Muscle layer of duodenum (tissue), 2 donors: ENCODE measurements around the gene GLRX5.
A peak's percentile ranks its signal among the peaks of the same experiment; 100 is the strongest.

ENCODE experiments used
- H3K27ac ChIP-seq: one replicate; pipeline ENCODE4 v1.7.0; 2013; ENCODE audit warnings: mild to moderate bottlenecking, low read length
- H3K27me3 ChIP-seq: one replicate; pipeline ENCODE4 v1.7.0; 2013; ENCODE audit warnings: low read depth, mild to moderate bottlenecking, control low read depth, low read length
- H3K36me3 ChIP-seq, 2 donors: one replicate each; pipeline ENCODE4 v1.7.0; 2013; ENCODE audit warnings: low read length in 2 of 2, control low read depth in 1 of 2, mild to moderate bottlenecking in 1 of 2; ENCODE audit not compliant: insufficient read depth in 2 of 2, control insufficient read depth in 1 of 2
- H3K4me1 ChIP-seq, 2 donors: one replicate each; pipeline ENCODE4 v1.7.0; 2013; ENCODE audit warnings: low read length in 2 of 2, mild to moderate bottlenecking in 2 of 2, control low read depth in 1 of 2, moderate library complexity in 1 of 2; ENCODE audit not compliant: insufficient read depth in 2 of 2, control insufficient read depth in 1 of 2
- H3K4me3 ChIP-seq, 2 donors: one replicate each; pipeline ENCODE4 v1.7.0; 2013; ENCODE audit warnings: low read length in 2 of 2, low read depth in 1 of 2, mild to moderate bottlenecking in 1 of 2
- H3K9me3 ChIP-seq, 2 donors: one replicate each; pipeline ENCODE4 v1.7.0; 2013; ENCODE audit warnings: low read length in 2 of 2, control low read depth in 1 of 2, mild to moderate bottlenecking in 1 of 2; ENCODE audit not compliant: control insufficient read depth in 1 of 2
- donor health status: healthy.

The GLRX5 gene

GRCh38 chr14:95510804-95511203, 24.0 kb upstream of the GLRX5 start:
- no peak overlapping the region for H3K27ac ChIP-seq
- no peaks in the 10 kb centered on the region for H3K27me3 ChIP-seq
- H3K36me3 ChIP-seq: no peaks in the 10 kb centered on the region
- no peak overlapping the region for H3K4me3 ChIP-seq
- no peaks in the 10 kb centered on the region for H3K9me3 ChIP-seq
- peaks cover 13 to 45% of the 10 kb centered on the region in 2 donors for H3K4me1 ChIP-seq

GRCh38 chr14:95511687-95512086, 23.2 kb upstream of the GLRX5 start:
- H3K27ac ChIP-seq: no peak overlapping the region
- no peak overlapping the region for H3K4me3 ChIP-seq
- H3K4me1 ChIP-seq: peaks cover 13 to 48% of the 10 kb centered on the region in 2 donors
- H3K9me3 ChIP-seq: no peaks in the 10 kb centered on the region
- no peaks in the 10 kb centered on the region for H3K27me3 ChIP-seq
- H3K36me3 ChIP-seq: no peaks in the 10 kb centered on the region

- Histone ChIP-seq H3K27me3 (no peaks in the 10 kb centered on the region), H3K9me3 (no peaks in the 10 kb centered on the region), H3K36me3 (no peaks in the 10 kb centered on the region), H3K27ac (no peak overlapping the region), H3K4me3 (no peak overlapping the region), H3K4me1 (peaks cover 10 to 44% of the 10 kb centered on the region in 2 donors)
These were observed 21.6 kb upstream of the GLRX5 start for GRCh38 chr14:95513291-95513690.

GRCh38 chr14:95514131-95515079, 20.4 kb upstream of the GLRX5 start:
- H3K36me3 ChIP-seq: no peaks in the 10 kb centered on the region
- peaks cover 16 to 36% of the 10 kb centered on the region in 2 donors for H3K4me1 ChIP-seq
- peak overlapping the region; percentile 58 to 80 for H3K4me3 ChIP-seq
- no peak overlapping the region for H3K27ac ChIP-seq
- no peaks in the 10 kb centered on the region for H3K27me3 ChIP-seq
- H3K9me3 ChIP-seq: no peaks in the 10 kb centered on the region

GRCh38 chr14:95515080-95515489, 19.8 kb upstream of the GLRX5 start:
- H3K36me3 ChIP-seq: no peaks in the 10 kb centered on the region
- no peaks in the 10 kb centered on the region for H3K9me3 ChIP-seq
- no peaks in the 10 kb centered on the region for H3K27me3 ChIP-seq
- H3K4me3 ChIP-seq: peak overlapping the region; percentile 58 to 80
- peaks cover 19 to 34% of the 10 kb centered on the region in 2 donors for H3K4me1 ChIP-seq
- H3K27ac ChIP-seq: no peak overlapping the region

GRCh38 chr14:95515596-95516552, 19.0 kb upstream of the GLRX5 start:
- Histone ChIP-seq H3K9me3 (no peaks in the 10 kb centered on the region), H3K27me3 (no peaks in the 10 kb centered on the region), H3K27ac (peak overlapping the region; percentile 31), H3K36me3 (no peaks in the 10 kb centered on the region), H3K4me3 (peak overlapping the region; percentile 58 to 80), H3K4me1 (peaks cover 24 to 31% of the 10 kb centered on the region in 2 donors)

GRCh38 chr14:95516554-95517181, 18.2 kb upstream of the GLRX5 start, which contains the start of gene SYNE3:
TSS of gene SYNE3 (minus strand) at chr14:95516650. CDS start at chr14:95475821, 40,829 bp downstream.
- peaks cover 24 to 31% of the 10 kb centered on the region in 2 donors for H3K4me1 ChIP-seq
- H3K27me3 ChIP-seq: no peaks in the 10 kb centered on the region
- peak within 1 kb of the TSS; percentile 40 for H3K27ac ChIP-seq
- no peaks in the 10 kb centered on the region for H3K9me3 ChIP-seq
- H3K36me3 ChIP-seq: no peaks in the 10 kb centered on the region
- peak within 1 kb of the TSS; percentile 58 to 80 for H3K4me3 ChIP-seq

GRCh38 chr14:95518045-95518751, 16.7 kb upstream of the GLRX5 start:
- H3K27ac ChIP-seq: no peak overlapping the region
- H3K4me3 ChIP-seq: no peak overlapping the region
- H3K4me1 ChIP-seq: peaks cover 27 to 31% of the 10 kb centered on the region in 2 donors

GRCh38 chr14:95519699-95520098, 15.2 kb upstream of the GLRX5 start:
- peaks cover 22 to 31% of the 10 kb centered on the region in 2 donors for H3K4me1 ChIP-seq

More at GRCh38 chr14:95518045-95518751, 16.7 kb upstream of the GLRX5 start:
- no peaks in the 10 kb centered on the region for H3K36me3 ChIP-seq
- H3K9me3 ChIP-seq: no peaks in the 10 kb centered on the region
- H3K27me3 ChIP-seq: no peaks in the 10 kb centered on the region

GRCh38 chr14:95520346-95520745, 14.5 kb upstream of the GLRX5 start:
- Histone ChIP-seq H3K27me3 (no peaks in the 10 kb centered on the region), H3K36me3 (no peaks in the 10 kb centered on the region), H3K27ac (peak overlapping the region; percentile 73), H3K4me1 (peaks cover 18 to 31% of the 10 kb centered on the region in 2 donors), H3K9me3 (no peaks in the 10 kb centered on the region), H3K4me3 (peak overlapping the region in 1 of 2 donors; percentile 23)

More at GRCh38 chr14:95519699-95520098, 15.2 kb upstream of the GLRX5 start:
- H3K36me3 ChIP-seq: no peaks in the 10 kb centered on the region
- H3K27ac ChIP-seq: peak overlapping the region; percentile 73
- no peaks in the 10 kb centered on the region for H3K9me3 ChIP-seq
- H3K4me3 ChIP-seq: peak overlapping the region in 1 of 2 donors; percentile 23
- no peaks in the 10 kb centered on the region for H3K27me3 ChIP-seq
